ENCODE measurements around the gene COX5A.

- TF ChIP-seq POLR2A (IDR thresholded peaks at IDR 0.05; ENCODE audit: low read length) (no peak), GATA1 (IDR thresholded peaks at IDR 0.05; ENCODE audit: low read depth, low read length) (no peak)
These were observed 23.7 kb upstream of the COX5A start for GRCh38 chr15:74961616-74962015.

Data from erythroblast (primary cell).